Measurements from ENCODE around the gene PDXP.

Gene PDXP

GRCh38 chr22:37635157-37635556 is 23.4 kb upstream of the PDXP start:
- no peak for TF ChIP-seq CTCF (conservative IDR thresholded peaks at IDR 0.05)
- no peak overlapping the region for H3K27ac ChIP-seq

- no peak overlapping the region for H3K27ac ChIP-seq
- no peak; the same call in 1 of the 2 replicates for TF ChIP-seq CTCF (conservative IDR thresholded peaks at IDR 0.05)
Measured at GRCh38 chr22:37636186-37636948, 22.2 kb upstream of the PDXP start.

- H3K27ac ChIP-seq, result no peak overlapping the region
- no peak for TF ChIP-seq CTCF (conservative IDR thresholded peaks at IDR 0.05)
Measured at GRCh38 chr22:37636949-37637273, 21.6 kb upstream of the PDXP start.

- TF ChIP-seq CTCF (conservative IDR thresholded peaks at IDR 0.05), result no peak
Measured at GRCh38 chr22:37638391-37639069, 20.0 kb upstream of the PDXP start.

GRCh38 chr22:37639070-37639760 is 19.3 kb upstream of the PDXP start, which contains the start of gene SH3BP1:
SH3BP1 (plus strand) TSS chr22:37639669; CDS start chr22:37639788, 119 bp downstream.
- TF ChIP-seq CTCF (conservative IDR thresholded peaks at IDR 0.05), result no peak
- peak within 1 kb of the TSS; percentile 56; the same call in 1 of the 2 replicates for H3K27ac ChIP-seq

More at GRCh38 chr22:37638391-37639069, 20.0 kb upstream of the PDXP start:
- no peak overlapping the region for H3K27ac ChIP-seq

- peak overlapping the region; percentile 56; the same call in 1 of the 2 replicates for H3K27ac ChIP-seq
- TF ChIP-seq CTCF (conservative IDR thresholded peaks at IDR 0.05), result no peak
Measured at GRCh38 chr22:37639771-37640590, 18.5 kb upstream of the PDXP start.
